Neuronal stem cell (in vitro differentiated cells): ENCODE data around the gene CA7.

ENCODE experiments used
- DNase-seq: peaks from one replicate; pipeline ENCODE4 v3.0.0-alpha.2; 2013; ENCODE audit warnings: low spot score
- H2AFZ ChIP-seq: one replicate; pipeline ENCODE4 v1.6.1; 2013; ENCODE audit warnings: mild to moderate bottlenecking, low read length, inconsistent platforms
- H2AK5ac ChIP-seq: 2 replicates; pipeline ENCODE4 v1.6.1; 2013; ENCODE audit warnings: low read depth, mild to moderate bottlenecking, inconsistent platforms, low read length, moderate library complexity, mixed read lengths
- H2BK120ac ChIP-seq: 2 replicates; pipeline ENCODE4 v1.6.1; 2013; ENCODE audit warnings: low read depth, mild to moderate bottlenecking, inconsistent platforms, low read length, moderate library complexity, mixed read lengths
- H2BK12ac ChIP-seq: one replicate; pipeline ENCODE4 v1.6.1; 2013; ENCODE audit warnings: low read length, inconsistent platforms
- H2BK15ac ChIP-seq: 2 replicates; pipeline ENCODE4 v1.6.1; 2013; ENCODE audit warnings: mild to moderate bottlenecking, low read length, inconsistent platforms, mixed read lengths
- H2BK5ac ChIP-seq: one replicate; pipeline ENCODE4 v1.6.1; 2013; ENCODE audit warnings: inconsistent platforms, mild to moderate bottlenecking, low read length, moderate library complexity
- H3K14ac ChIP-seq: one replicate; pipeline ENCODE4 v1.6.1; 2013; ENCODE audit warnings: low read length, inconsistent platforms
- H3K18ac ChIP-seq: 2 replicates; pipeline ENCODE4 v1.6.1; 2013; ENCODE audit warnings: low read length, inconsistent platforms
- H3K23ac ChIP-seq: 2 replicates; pipeline ENCODE4 v1.6.1; 2013; ENCODE audit warnings: low read depth, mild to moderate bottlenecking, mixed read lengths, low read length, inconsistent platforms; ENCODE audit not compliant: poor library complexity
- H3K27ac ChIP-seq: replicated peaks from 3 replicates; pipeline ENCODE4 v1.5.1; 2013; ENCODE audit warnings: low read length, inconsistent platforms
- H3K27me3 ChIP-seq, 3 experiments: 2 replicates each; pipeline ENCODE4 v1.6.1; 2013; ENCODE audit warnings: low read length in 3 of 3, mild to moderate bottlenecking in 2 of 3, inconsistent platforms in 1 of 3, low read depth in 1 of 3, mixed read lengths in 1 of 3, moderate library complexity in 1 of 3; ENCODE audit not compliant: control insufficient read depth in 3 of 3, insufficient read depth in 3 of 3
- H3K36me3 ChIP-seq, 2 donors: replicated peaks in 1 of 2; 2 replicates each; pipeline ENCODE4 v1.6.1; 2013; ENCODE audit warnings: low read length in 2 of 2; ENCODE audit not compliant: control insufficient read depth in 2 of 2, insufficient read depth in 2 of 2
- H3K4ac ChIP-seq: 2 replicates; pipeline ENCODE4 v1.6.1; 2013; ENCODE audit warnings: inconsistent platforms, mild to moderate bottlenecking, low read length, moderate library complexity
- H3K4me1 ChIP-seq, 2 donors: 1 replicate in 1 of 2; 2 replicates in 1 of 2; pipeline ENCODE4 v1.6.1; 2013; ENCODE audit warnings: low read length in 2 of 2, low read depth in 1 of 2; ENCODE audit not compliant: control insufficient read depth in 2 of 2, insufficient read depth in 1 of 2
- H3K4me2 ChIP-seq: one replicate; pipeline ENCODE4 v1.6.1; 2013; ENCODE audit warnings: mild to moderate bottlenecking, low read length, inconsistent platforms; ENCODE audit not compliant: insufficient read depth, poor library complexity, severe bottlenecking
- H3K4me3 ChIP-seq, 2 donors: 2 replicates each; pipeline ENCODE4 v1.5.1; 2013; ENCODE audit warnings: low read length in 2 of 2, mild to moderate bottlenecking in 2 of 2, inconsistent platforms in 1 of 2, moderate library complexity in 1 of 2
- H3K79me1 ChIP-seq: one replicate; pipeline ENCODE4 v1.6.1; 2013; ENCODE audit warnings: low read depth, mild to moderate bottlenecking, inconsistent platforms, low read length, moderate library complexity
- H3K9ac ChIP-seq: one replicate; pipeline ENCODE4 v1.6.1; 2013; ENCODE audit warnings: mild to moderate bottlenecking, low read depth, low read length, inconsistent platforms; ENCODE audit not compliant: poor library complexity
- H3K9me3 ChIP-seq, 2 donors: replicated peaks in 1 of 2; 2 replicates each; pipeline versions ENCODE3 to v1.6.1; 2013; ENCODE audit warnings: low read length in 2 of 2, mild to moderate bottlenecking in 2 of 2, inconsistent platforms in 1 of 2, low read depth in 1 of 2, mixed read lengths in 1 of 2, moderate library complexity in 1 of 2; ENCODE audit not compliant: control insufficient read depth in 2 of 2, insufficient read depth in 1 of 2
- H4K8ac ChIP-seq: one replicate; pipeline ENCODE4 v1.6.1; 2013; ENCODE audit warnings: low read depth, mild to moderate bottlenecking, inconsistent platforms, low read length, moderate library complexity
- H4K91ac ChIP-seq: one replicate; pipeline ENCODE4 v1.6.1; 2013; ENCODE audit warnings: low read length, low read depth, mild to moderate bottlenecking, inconsistent platforms; ENCODE audit not compliant: poor library complexity
- WGBS, 2 donors: extraction: QIAGEN DNeasy Blood & Tissue Kit; methylation state at CpG; one replicate each; pipeline ENCODE4 v1.1.7; 2013; ENCODE audit warnings: missing lambda C conversion rate in 2 of 2, mixed read lengths in 1 of 2; ENCODE audit not compliant: insufficient read length in 2 of 2, insufficient replicate concordance in 1 of 2; ENCODE audit errors: extremely low coverage in 2 of 2; 5-methylcytosine and 5-hydroxymethylcytosine counted together

CA7 gene

GRCh38 chr16:66886914-66887313 lies 42.7 kb downstream of the CA7 start:
- H3K27ac ChIP-seq = no peak overlapping the region
- no CpG with 5 or more reads among the region's 3 CpGs for WGBS, 2 donors
- no peak overlapping the region for H3K9ac ChIP-seq
- H4K91ac ChIP-seq = no peak overlapping the region
- H3K23ac ChIP-seq = no peak overlapping the region
- H2BK12ac ChIP-seq = no peak overlapping the region
- no peak overlapping the region for H3K4me3 ChIP-seq
- H2AFZ ChIP-seq = no peak overlapping the region
- peaks cover 21 to 35% of the 10 kb centered on the region in 2 donors for H3K36me3 ChIP-seq
- H3K4ac ChIP-seq = no peak overlapping the region
- H4K8ac ChIP-seq = no peak overlapping the region
- no peak for DNase-seq
- H3K4me2 ChIP-seq = no peak overlapping the region
- no peak overlapping the region for H3K14ac ChIP-seq
- H2BK5ac ChIP-seq = no peak overlapping the region
- H2BK15ac ChIP-seq = no peak overlapping the region
- H3K18ac ChIP-seq = no peak overlapping the region
- H2AK5ac ChIP-seq = no peak overlapping the region
- H2BK120ac ChIP-seq = no peak overlapping the region
- H3K9me3 ChIP-seq = peaks cover 0 to 3% of the 10 kb centered on the region in 2 donors
- H3K79me1 ChIP-seq = peaks cover 2% of the 10 kb centered on the region
- H3K27me3 ChIP-seq = no peaks in the 10 kb centered on the region
- no peaks in the 10 kb centered on the region for H3K4me1 ChIP-seq

- no peak overlapping the region for H3K18ac ChIP-seq
- no peak overlapping the region for H3K9ac ChIP-seq
- no CpG with 5 or more reads among the region's 6 CpGs for WGBS, 2 donors
- H2BK12ac ChIP-seq = no peak overlapping the region
- H2BK5ac ChIP-seq = no peak overlapping the region
- peaks cover 19 to 32% of the 10 kb centered on the region in 2 donors for H3K36me3 ChIP-seq
- no peak overlapping the region for H3K4ac ChIP-seq
- no peak overlapping the region for H3K27ac ChIP-seq
- H2AK5ac ChIP-seq = no peak overlapping the region
- no peak overlapping the region for H4K8ac ChIP-seq
- H3K4me2 ChIP-seq = no peak overlapping the region
- no peaks in the 10 kb centered on the region for H3K79me1 ChIP-seq
- H3K23ac ChIP-seq = no peak overlapping the region
- H2BK15ac ChIP-seq = no peak overlapping the region
- no peak for DNase-seq
- H3K4me3 ChIP-seq = no peak overlapping the region
- H4K91ac ChIP-seq = no peak overlapping the region
- no peak overlapping the region for H2BK120ac ChIP-seq
- peaks cover 0 to 3% of the 10 kb centered on the region in 2 donors for H3K9me3 ChIP-seq
- H3K27me3 ChIP-seq = no peaks in the 10 kb centered on the region
- H2AFZ ChIP-seq = no peak overlapping the region
- no peak overlapping the region for H3K14ac ChIP-seq
- no peaks in the 10 kb centered on the region for H3K4me1 ChIP-seq
These were observed 44.7 kb downstream of the CA7 start for GRCh38 chr16:66888647-66889615.

GRCh38 chr16:66889622-66890021 lies 45.4 kb downstream of the CA7 start:
- Histone ChIP-seq H2AK5ac (no peak overlapping the region), H3K4me3 (no peak overlapping the region), H3K36me3 (peaks cover 14 to 26% of the 10 kb centered on the region in 2 donors), H3K4me1 (no peaks in the 10 kb centered on the region), H2BK12ac (no peak overlapping the region), H3K23ac (no peak overlapping the region), H3K4ac (no peak overlapping the region), H2BK5ac (no peak overlapping the region), H3K9me3 (peaks cover 0 to 3% of the 10 kb centered on the region in 2 donors), H2AFZ (no peak overlapping the region), H3K14ac (no peak overlapping the region), H3K9ac (no peak overlapping the region), H3K18ac (no peak overlapping the region), H3K27me3 (no peaks in the 10 kb centered on the region), H3K27ac (no peak overlapping the region), H4K8ac (no peak overlapping the region), H4K91ac (no peak overlapping the region), H2BK120ac (no peak overlapping the region), H2BK15ac (no peak overlapping the region), H3K79me1 (no peaks in the 10 kb centered on the region), H3K4me2 (no peak overlapping the region)
- DNase-seq = no peak
- no CpG with 5 or more reads among the region's 4 CpGs for WGBS, 2 donors

GRCh38 chr16:66890799-66891198 lies 46.6 kb downstream of the CA7 start:
- no peaks in the 10 kb centered on the region for H3K79me1 ChIP-seq
- peaks cover 0 to 2% (median 0%) of the 10 kb centered on the region in 3 experiments for H3K27me3 ChIP-seq
- no peak overlapping the region for H3K27ac ChIP-seq
- H3K4me1 ChIP-seq = no peaks in the 10 kb centered on the region
- no peak overlapping the region for H3K4me2 ChIP-seq
- no peak overlapping the region for H2BK5ac ChIP-seq
- H4K91ac ChIP-seq = no peak overlapping the region
- whole genome bisulfite sequencing, 2 donors = no CpG with 5 or more reads among the region's 2 CpGs
- DNase-seq = no peak
- no peak overlapping the region for H3K4me3 ChIP-seq
- no peak overlapping the region for H3K18ac ChIP-seq
- H3K23ac ChIP-seq = no peak overlapping the region
- no peaks in the 10 kb centered on the region for H3K9me3 ChIP-seq
- no peak overlapping the region for H2AFZ ChIP-seq
- no peak overlapping the region for H4K8ac ChIP-seq
- no peak overlapping the region for H3K4ac ChIP-seq
- no peak overlapping the region for H2BK120ac ChIP-seq
- no peak overlapping the region for H2BK15ac ChIP-seq
- peaks cover 4 to 15% of the 10 kb centered on the region in 2 donors for H3K36me3 ChIP-seq
- H3K14ac ChIP-seq = no peak overlapping the region
- no peak overlapping the region for H2AK5ac ChIP-seq
- H2BK12ac ChIP-seq = no peak overlapping the region
- no peak overlapping the region for H3K9ac ChIP-seq
